Measurements from ENCODE around the gene SPATA31E1.

Gene SPATA31E1

GRCh38 chr9:87885484-87886189, 3.0 kb downstream of the SPATA31E1 start:
- no peaks in the 10 kb centered on the region for H3K27me3 ChIP-seq
- H3K27ac ChIP-seq = no peak overlapping the region
- no peaks in the 10 kb centered on the region for H3K36me3 ChIP-seq
- TF ChIP-seq Cebpa-rat (IDR thresholded peaks at IDR 0.05) = no peak
- no peaks in the 10 kb centered on the region; a peak in 2 of 22 replicates for H4K20me1 ChIP-seq
- H3K4me2 ChIP-seq = no peak overlapping the region
- no peak overlapping the region for H3K4me3 ChIP-seq
- no peaks in the 10 kb centered on the region for H3K9me3 ChIP-seq (replicated peaks in 1 of 11)
- no peak overlapping the region for H3K9ac ChIP-seq
- peaks cover 12 to 22% (median 20%) of the 10 kb centered on the region in 10 experiments; a peak in 19 of 20 replicates for H3K4me1 ChIP-seq

GRCh38 chr9:87886210-87886932, 3.7 kb downstream of the SPATA31E1 start:
- TF ChIP-seq Cebpa-rat (IDR thresholded peaks at IDR 0.05) = no peak
- Histone ChIP-seq H3K4me1 (peaks cover 11 to 21% (median 18%) of the 10 kb centered on the region in 10 experiments; a peak in 19 of 20 replicates), H3K9ac (no peak overlapping the region), H3K9me3 (replicated peaks in 1 of 11) (no peaks in the 10 kb centered on the region), H3K4me3 (no peak overlapping the region), H3K27ac (no peak overlapping the region), H3K4me2 (no peak overlapping the region), H4K20me1 (no peaks in the 10 kb centered on the region; a peak in 2 of 22 replicates), H3K27me3 (no peaks in the 10 kb centered on the region), H3K36me3 (no peaks in the 10 kb centered on the region)

GRCh38 chr9:87886933-87887505, 4.3 kb downstream of the SPATA31E1 start:
- H3K27ac ChIP-seq = no peak overlapping the region
- no peak for TF ChIP-seq Cebpa-rat (IDR thresholded peaks at IDR 0.05)

GRCh38 chr9:87887661-87888480, 5.2 kb downstream of the SPATA31E1 start:
- H3K4me3 ChIP-seq = no peak overlapping the region
- no peak overlapping the region for H3K9ac ChIP-seq
- no peaks in the 10 kb centered on the region for H3K27me3 ChIP-seq
- peaks cover 7 to 17% (median 13%) of the 10 kb centered on the region in 10 experiments; a peak in 19 of 20 replicates for H3K4me1 ChIP-seq
- no peak for TF ChIP-seq Cebpa-rat (IDR thresholded peaks at IDR 0.05)
- no peaks in the 10 kb centered on the region for H3K36me3 ChIP-seq
- H3K27ac ChIP-seq = no peak overlapping the region
- no peak overlapping the region for H3K4me2 ChIP-seq
- no peaks in the 10 kb centered on the region for H3K9me3 ChIP-seq (replicated peaks in 1 of 11)
- no peaks in the 10 kb centered on the region; a peak in 2 of 22 replicates for H4K20me1 ChIP-seq

More at GRCh38 chr9:87886933-87887505, 4.3 kb downstream of the SPATA31E1 start:
- no peak overlapping the region for H3K9ac ChIP-seq
- H3K4me1 ChIP-seq = peaks cover 11 to 21% (median 18%) of the 10 kb centered on the region in 10 experiments; a peak in 19 of 20 replicates
- no peaks in the 10 kb centered on the region for H3K36me3 ChIP-seq
- H3K4me2 ChIP-seq = no peak overlapping the region
- no peaks in the 10 kb centered on the region for H3K9me3 ChIP-seq (replicated peaks in 1 of 11)
- H4K20me1 ChIP-seq = no peaks in the 10 kb centered on the region; a peak in 2 of 22 replicates
- no peaks in the 10 kb centered on the region for H3K27me3 ChIP-seq
- no peak overlapping the region for H3K4me3 ChIP-seq

GRCh38 chr9:87888501-87888900, 5.8 kb downstream of the SPATA31E1 start:
- no peak overlapping the region for H3K4me3 ChIP-seq
- no peak overlapping the region for H3K9ac ChIP-seq
- H3K9me3 ChIP-seq (replicated peaks in 1 of 11) = peaks cover 0 to 4% (median 0%) of the 10 kb centered on the region in 11 experiments; a peak in 1 of 22 replicates
- no peaks in the 10 kb centered on the region for H3K27me3 ChIP-seq
- H3K4me1 ChIP-seq = peaks cover 1 to 10% (median 6%) of the 10 kb centered on the region in 10 experiments; a peak in 15 of 20 replicates
- H3K27ac ChIP-seq = no peak overlapping the region
- H4K20me1 ChIP-seq = no peaks in the 10 kb centered on the region; a peak in 2 of 22 replicates
- no peak overlapping the region for H3K4me2 ChIP-seq
- TF ChIP-seq Cebpa-rat (IDR thresholded peaks at IDR 0.05) = no peak
- no peaks in the 10 kb centered on the region for H3K36me3 ChIP-seq

- Histone ChIP-seq H3K27ac (no peak overlapping the region), H3K9me3 (replicated peaks in 1 of 11) (peaks cover 0 to 11% (median 0%) of the 10 kb centered on the region in 11 experiments; a peak in 3 of 22 replicates), H3K4me2 (no peak overlapping the region), H3K27me3 (no peaks in the 10 kb centered on the region), H3K9ac (no peak overlapping the region), H3K4me3 (no peak overlapping the region), H3K36me3 (no peaks in the 10 kb centered on the region), H3K4me1 (peaks cover 0 to 3% (median 0%) of the 10 kb centered on the region in 10 experiments; a peak in 3 of 20 replicates), H4K20me1 (no peaks in the 10 kb centered on the region; a peak in 2 of 22 replicates)
- TF ChIP-seq Cebpa-rat (IDR thresholded peaks at IDR 0.05) = no peak
These were observed 6.6 kb downstream of the SPATA31E1 start for GRCh38 chr9:87889065-87889881.

GRCh38 chr9:87889882-87890252, 7.2 kb downstream of the SPATA31E1 start:
- Histone ChIP-seq H3K4me2 (no peak overlapping the region), H4K20me1 (no peaks in the 10 kb centered on the region; a peak in 2 of 22 replicates), H3K4me1 (no peaks in the 10 kb centered on the region; a peak in 1 of 20 replicates), H3K27ac (no peak overlapping the region), H3K9ac (no peak overlapping the region), H3K27me3 (no peaks in the 10 kb centered on the region), H3K9me3 (replicated peaks in 1 of 11) (peaks cover 0 to 17% (median 0%) of the 10 kb centered on the region in 11 experiments; a peak in 6 of 22 replicates), H3K36me3 (no peaks in the 10 kb centered on the region), H3K4me3 (no peak overlapping the region)
- no peak for TF ChIP-seq Cebpa-rat (IDR thresholded peaks at IDR 0.05)

GRCh38 chr9:87890837-87891236, 8.2 kb downstream of the SPATA31E1 start:
- Histone ChIP-seq H3K9ac (no peak overlapping the region), H3K36me3 (no peaks in the 10 kb centered on the region), H3K27me3 (no peaks in the 10 kb centered on the region), H4K20me1 (no peaks in the 10 kb centered on the region; a peak in 1 of 22 replicates), H3K4me1 (no peaks in the 10 kb centered on the region; a peak in 1 of 20 replicates), H3K27ac (no peak overlapping the region), H3K4me3 (no peak overlapping the region), H3K4me2 (no peak overlapping the region), H3K9me3 (replicated peaks in 1 of 11) (peaks cover 0 to 21% (median 0%) of the 10 kb centered on the region in 11 experiments; a peak in 6 of 22 replicates)
- TF ChIP-seq Cebpa-rat (IDR thresholded peaks at IDR 0.05) = no peak
